ENCODE data around the gene SLC17A2. TPM values are rescaled to one million over a fixed set of nuclear protein-coding genes. Genes with fewer than 3 reads are reported as not detected.

Gene SLC17A2
- polyA plus RNA-seq (2013) = 0.21 and 0.28 TPM in 2 replicates

GRCh38 chr6:25930532-25931410 is at the start of gene SLC17A2:
Gene SLC17A2 (minus strand): TSS chr6:25930691. CDS start chr6:25925796, 4,895 bp downstream.
- H3K27ac ChIP-seq (ENCODE audit: low read depth, low read length) = no peak within 1 kb of the TSS
- no CpG with 5 or more reads among the region's 9 CpGs for WGBS (ENCODE audit: extremely low coverage, insufficient coverage, insufficient read length)

DNA sequence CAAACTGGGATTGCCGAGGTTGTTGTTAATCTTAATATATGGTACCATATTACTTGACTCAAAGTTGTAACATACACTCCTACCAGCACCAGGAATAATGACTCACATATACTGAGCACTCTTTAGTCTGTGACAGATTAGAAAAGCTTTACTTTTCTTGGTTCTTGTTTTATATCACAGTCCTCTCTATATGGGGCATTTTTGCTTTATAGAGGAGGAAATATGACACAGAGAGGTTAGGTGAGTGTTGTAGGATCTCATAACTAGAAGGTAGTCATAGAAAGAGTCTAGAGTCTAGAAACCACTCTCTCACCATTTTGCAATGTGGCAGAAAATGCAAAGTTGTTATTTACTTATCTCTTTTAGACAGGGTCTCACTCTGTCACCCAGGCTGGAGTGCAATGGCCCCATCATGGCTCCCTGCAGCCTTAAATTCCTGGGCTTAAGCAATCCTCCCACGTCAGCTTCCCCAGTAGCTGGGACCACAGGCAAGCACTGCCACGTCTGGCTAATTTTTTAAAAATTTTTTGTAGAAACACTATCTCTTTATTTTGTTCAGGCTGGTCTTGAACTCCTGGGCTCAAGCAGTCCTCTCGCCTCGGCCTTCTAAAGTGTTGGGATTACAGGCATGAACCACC is 45.6 kb upstream of the SLC17A2 start:
- Histone ChIP-seq H3K36me3 (ENCODE audit: control insufficient read depth in 1 of 2, insufficient read depth in 2 of 2, low read length in 2 of 2) (peaks cover 0 to 5% of the 10 kb centered on the region in 2 experiments), H3K23ac (ENCODE audit: low read length) (no peak overlapping the region), H3K27me3 (ENCODE audit: insufficient read depth, low read length) (no peaks in the 10 kb centered on the region), H3K27ac (ENCODE audit: low read depth, low read length) (no peak overlapping the region), H2BK12ac (ENCODE audit: low read length) (no peak overlapping the region), H3K4me1 (ENCODE audit: control insufficient read depth in 1 of 2, insufficient read depth in 2 of 2, low read length in 2 of 2) (peaks cover 7 to 13% of the 10 kb centered on the region in 2 experiments), H3K4me3 (ENCODE audit: low read depth, low read length) (no peak overlapping the region), H3K79me2 (ENCODE audit: control insufficient read depth, insufficient read depth, low read length, poor library complexity) (no peaks in the 10 kb centered on the region), H2AK5ac (ENCODE audit: low read length) (no peak overlapping the region), H4K12ac (ENCODE audit: low read depth, low read length) (no peak overlapping the region), H3K9ac (ENCODE audit: low read length) (no peak overlapping the region), H2BK5ac (ENCODE audit: low read depth, low read length, poor library complexity) (no peak overlapping the region), H3K14ac (ENCODE audit: low read length) (no peak overlapping the region), H4K91ac (ENCODE audit: low read depth, low read length) (no peak overlapping the region), H3K4me2 (ENCODE audit: low read length) (no peak overlapping the region), H2AFZ (ENCODE audit: insufficient read depth, low read length, poor library complexity) (no peak overlapping the region), H2BK120ac (ENCODE audit: insufficient read depth, low read length, poor library complexity) (no peak overlapping the region), H3K18ac (ENCODE audit: low read length) (no peak overlapping the region), H4K8ac (ENCODE audit: low read depth, low read length) (no peak overlapping the region), H3K4ac (ENCODE audit: low read depth, low read length) (no peak overlapping the region), H3K79me1 (ENCODE audit: low read length) (peaks cover 3% of the 10 kb centered on the region), H3K9me3 (ENCODE audit: insufficient read depth, low read depth, low read length) (no peaks in the 10 kb centered on the region)
- DNase-seq = no peak
- WGBS (ENCODE audit: extremely low coverage, insufficient coverage, insufficient read length) = no CpG with 5 or more reads among the region's 5 CpGs

More at GRCh38 chr6:25930532-25931410, at the start of gene SLC17A2:
- Histone ChIP-seq H3K14ac (ENCODE audit: low read length) (no peak within 1 kb of the TSS), H2BK120ac (ENCODE audit: insufficient read depth, low read length, poor library complexity) (no peak within 1 kb of the TSS), H3K18ac (ENCODE audit: low read length) (no peak within 1 kb of the TSS), H3K36me3 (ENCODE audit: control insufficient read depth in 1 of 2, insufficient read depth in 2 of 2, low read length in 2 of 2) (no peaks in the 10 kb centered on the region), H3K27me3 (ENCODE audit: insufficient read depth, low read length) (no peaks in the 10 kb centered on the region), H3K9me3 (ENCODE audit: insufficient read depth, low read depth, low read length) (no peaks in the 10 kb centered on the region), H2AFZ (ENCODE audit: insufficient read depth, low read length, poor library complexity) (no peak within 1 kb of the TSS), H3K23ac (ENCODE audit: low read length) (no peak within 1 kb of the TSS), H2BK5ac (ENCODE audit: low read depth, low read length, poor library complexity) (no peak within 1 kb of the TSS), H4K12ac (ENCODE audit: low read depth, low read length) (no peak within 1 kb of the TSS), H3K4me1 (ENCODE audit: control insufficient read depth in 1 of 2, insufficient read depth in 2 of 2, low read length in 2 of 2) (no peaks in the 10 kb centered on the region), H4K91ac (ENCODE audit: low read depth, low read length) (no peak within 1 kb of the TSS), H3K4ac (ENCODE audit: low read depth, low read length) (no peak within 1 kb of the TSS), H2BK12ac (ENCODE audit: low read length) (no peak within 1 kb of the TSS), H3K4me2 (ENCODE audit: low read length) (no peak within 1 kb of the TSS), H2AK5ac (ENCODE audit: low read length) (no peak within 1 kb of the TSS), H4K8ac (ENCODE audit: low read depth, low read length) (no peak within 1 kb of the TSS), H3K79me1 (ENCODE audit: low read length) (no peaks in the 10 kb centered on the region), H3K9ac (ENCODE audit: low read length) (no peak within 1 kb of the TSS), H3K4me3 (ENCODE audit: low read depth, low read length) (no peak within 1 kb of the TSS), H3K79me2 (ENCODE audit: control insufficient read depth, insufficient read depth, low read length, poor library complexity) (no peaks in the 10 kb centered on the region)
- no peak for DNase-seq

DNA sequence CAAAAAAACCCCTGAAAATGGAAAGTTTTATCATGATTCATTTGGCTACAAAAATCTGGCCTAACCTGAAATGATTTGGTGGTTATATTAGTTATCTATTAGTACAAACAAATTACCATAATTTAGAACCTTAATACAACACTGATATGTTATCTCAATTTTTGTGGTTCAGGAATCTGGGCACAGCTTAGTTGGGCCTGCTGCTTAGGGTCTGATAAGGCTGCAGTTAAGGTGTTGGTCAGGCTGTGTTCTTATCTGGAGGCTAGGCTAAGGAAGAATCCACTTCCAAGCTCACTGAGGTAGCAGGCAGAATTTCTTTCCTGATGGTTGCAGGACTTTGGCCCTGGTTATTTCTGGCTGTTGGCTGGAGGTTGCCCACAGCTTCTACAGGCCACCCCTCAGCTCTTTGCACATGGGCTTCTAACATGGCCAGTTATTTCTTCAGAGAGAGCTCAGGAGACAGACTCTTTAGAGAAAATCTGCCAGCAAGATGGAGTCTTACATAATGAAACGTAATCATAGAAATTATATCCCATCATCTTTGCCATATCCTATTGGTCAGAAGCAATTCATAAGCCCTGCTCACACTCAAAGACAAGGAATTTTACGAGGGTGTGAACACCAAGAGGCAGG is 43.5 kb upstream of the SLC17A2 start:
- Histone ChIP-seq H2BK120ac (ENCODE audit: insufficient read depth, low read length, poor library complexity) (no peak overlapping the region), H3K36me3 (ENCODE audit: control insufficient read depth in 1 of 2, insufficient read depth in 2 of 2, low read length in 2 of 2) (peaks cover 0 to 5% of the 10 kb centered on the region in 2 experiments), H3K23ac (ENCODE audit: low read length) (no peak overlapping the region), H4K12ac (ENCODE audit: low read depth, low read length) (no peak overlapping the region), H2AFZ (ENCODE audit: insufficient read depth, low read length, poor library complexity) (no peak overlapping the region), H3K4me3 (ENCODE audit: low read depth, low read length) (no peak overlapping the region), H4K8ac (ENCODE audit: low read depth, low read length) (peak overlapping the region; percentile 16), H3K27me3 (ENCODE audit: insufficient read depth, low read length) (no peaks in the 10 kb centered on the region), H3K79me1 (ENCODE audit: low read length) (peaks cover 4% of the 10 kb centered on the region), H3K79me2 (ENCODE audit: control insufficient read depth, insufficient read depth, low read length, poor library complexity) (no peaks in the 10 kb centered on the region), H2BK12ac (ENCODE audit: low read length) (no peak overlapping the region), H3K4me2 (ENCODE audit: low read length) (no peak overlapping the region), H4K91ac (ENCODE audit: low read depth, low read length) (no peak overlapping the region), H3K14ac (ENCODE audit: low read length) (no peak overlapping the region), H2BK5ac (ENCODE audit: low read depth, low read length, poor library complexity) (no peak overlapping the region), H2AK5ac (ENCODE audit: low read length) (no peak overlapping the region), H3K18ac (ENCODE audit: low read length) (no peak overlapping the region), H3K27ac (ENCODE audit: low read depth, low read length) (no peak overlapping the region), H3K4ac (ENCODE audit: low read depth, low read length) (no peak overlapping the region), H3K4me1 (ENCODE audit: control insufficient read depth in 1 of 2, insufficient read depth in 2 of 2, low read length in 2 of 2) (peaks cover 7 to 15% of the 10 kb centered on the region in 2 experiments), H3K9me3 (ENCODE audit: insufficient read depth, low read depth, low read length) (no peaks in the 10 kb centered on the region), H3K9ac (ENCODE audit: low read length) (no peak overlapping the region)
- DNase-seq = no peak
- WGBS (ENCODE audit: extremely low coverage, insufficient coverage, insufficient read length) = no CpG with 5 or more reads among the region's 2 CpGs

DNA sequence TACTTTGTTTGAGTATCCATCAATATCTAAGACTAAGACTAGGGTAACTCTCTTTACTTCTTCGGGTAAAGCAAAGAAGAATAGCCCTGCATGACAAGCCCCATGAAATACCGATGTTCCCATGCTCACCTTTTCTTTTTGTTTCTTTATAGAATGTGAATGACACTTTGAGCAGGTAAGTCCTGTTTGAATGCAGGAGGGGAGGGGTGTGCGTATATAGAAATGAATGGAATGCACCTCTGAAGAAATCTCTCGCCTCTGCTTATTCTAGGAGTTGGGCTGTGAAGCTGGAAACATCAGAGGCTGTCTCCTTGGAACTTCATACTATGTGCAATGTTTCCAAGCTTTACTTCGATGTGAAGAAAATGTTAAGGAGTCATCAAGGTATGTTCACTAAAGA is 42.4 kb upstream of the SLC17A2 start:
- no peaks in the 10 kb centered on the region for H3K79me2 ChIP-seq (ENCODE audit: control insufficient read depth, insufficient read depth, low read length, poor library complexity)
- peaks cover 4% of the 10 kb centered on the region for H3K79me1 ChIP-seq (ENCODE audit: low read length)
- no peaks in the 10 kb centered on the region for H3K27me3 ChIP-seq (ENCODE audit: insufficient read depth, low read length)
- H2BK12ac ChIP-seq (ENCODE audit: low read length) = no peak overlapping the region
- no peak overlapping the region for H2AFZ ChIP-seq (ENCODE audit: insufficient read depth, low read length, poor library complexity)
- H3K4ac ChIP-seq (ENCODE audit: low read depth, low read length) = no peak overlapping the region
- no peak overlapping the region for H4K91ac ChIP-seq (ENCODE audit: low read depth, low read length)
- H2BK5ac ChIP-seq (ENCODE audit: low read depth, low read length, poor library complexity) = no peak overlapping the region
- no peak overlapping the region for H3K9ac ChIP-seq (ENCODE audit: low read length)
- H3K23ac ChIP-seq (ENCODE audit: low read length) = no peak overlapping the region
- DNase-seq = peak; percentile 61 to 81
- H3K36me3 ChIP-seq (ENCODE audit: control insufficient read depth in 1 of 2, insufficient read depth in 2 of 2, low read length in 2 of 2) = peaks cover 0 to 2% of the 10 kb centered on the region in 2 experiments
- H3K4me1 ChIP-seq (ENCODE audit: control insufficient read depth in 1 of 2, insufficient read depth in 2 of 2, low read length in 2 of 2) = peaks cover 7 to 15% of the 10 kb centered on the region in 2 experiments
- WGBS (ENCODE audit: extremely low coverage, insufficient coverage, insufficient read length) = no CpG with 5 or more reads among the region's 5 CpGs
- H3K18ac ChIP-seq (ENCODE audit: low read length) = no peak overlapping the region
- no peak overlapping the region for H2BK120ac ChIP-seq (ENCODE audit: insufficient read depth, low read length, poor library complexity)
- H3K4me2 ChIP-seq (ENCODE audit: low read length) = peak overlapping the region; percentile 20
- no peak overlapping the region for H2AK5ac ChIP-seq (ENCODE audit: low read length)
- H3K27ac ChIP-seq (ENCODE audit: low read depth, low read length) = peak overlapping the region; percentile 11
- no peak overlapping the region for H4K12ac ChIP-seq (ENCODE audit: low read depth, low read length)
- H4K8ac ChIP-seq (ENCODE audit: low read depth, low read length) = no peak overlapping the region
- no peak overlapping the region for H3K14ac ChIP-seq (ENCODE audit: low read length)
- H3K9me3 ChIP-seq (ENCODE audit: insufficient read depth, low read depth, low read length) = no peaks in the 10 kb centered on the region
- H3K4me3 ChIP-seq (ENCODE audit: low read depth, low read length) = no peak overlapping the region

Data from trophoblast cell (in vitro differentiated cells and primary cell).